GM12801 (cell line): ENCODE data around the gene SPOCD1.

ENCODE experiments used
- CTCF ChIP-seq: IDR thresholded peaks from one replicate; pipeline ENCODE4 v1.5.1; 2011; ENCODE audit warnings: control low read depth; ENCODE audit not compliant: insufficient read length; ENCODE audit errors: extremely low read depth

SPOCD1 gene

GRCh38 chr1:31771891-31772668, 43.7 kb downstream of the SPOCD1 start:
- no peak for TF ChIP-seq CTCF

GRCh38 chr1:31769720-31770390, 46.0 kb downstream of the SPOCD1 start:
- no peak for TF ChIP-seq CTCF

- no peak for TF ChIP-seq CTCF
These were observed 46.7 kb downstream of the SPOCD1 start for GRCh38 chr1:31768939-31769704.

GRCh38 chr1:31768407-31768907, 47.4 kb downstream of the SPOCD1 start:
- TF ChIP-seq CTCF = no peak

- no peak for TF ChIP-seq CTCF
These were observed 48.6 kb downstream of the SPOCD1 start for GRCh38 chr1:31767225-31767624.

- TF ChIP-seq CTCF = no peak
These were observed 50.3 kb downstream of the SPOCD1 start for GRCh38 chr1:31765516-31765915.

GRCh38 chr1:31765041-31765467, 50.8 kb downstream of the SPOCD1 start:
- no peak for TF ChIP-seq CTCF
